H9 (cell line): ENCODE data around the gene PLXNA4. TPM values are rescaled to one million over a fixed set of nuclear protein-coding genes. Genes with fewer than 3 reads are reported as not detected.

Source experiments
- DNase-seq: peaks from one replicate; pipeline ENCODE4 v3.0.0-alpha.2; 2017
- H2AFZ ChIP-seq: one replicate; pipeline ENCODE4 v1.6.1; 2013; ENCODE audit warnings: mild to moderate bottlenecking, low read length, control low read depth, moderate library complexity
- H2AK5ac ChIP-seq: 2 replicates; pipeline ENCODE4 v1.6.1; 2013; ENCODE audit warnings: low read length, control low read depth, mixed read lengths; ENCODE audit not compliant: insufficient read length
- H2BK120ac ChIP-seq: one replicate; pipeline ENCODE4 v1.6.1; 2013; ENCODE audit warnings: low read depth, mild to moderate bottlenecking, low read length, control low read depth, inconsistent platforms; ENCODE audit not compliant: poor library complexity, severe bottlenecking
- H2BK12ac ChIP-seq: 2 replicates; pipeline ENCODE4 v1.6.1; 2013; ENCODE audit warnings: low read length, control low read depth, mixed read lengths, low read depth; ENCODE audit not compliant: insufficient read length
- H2BK15ac ChIP-seq: 2 replicates; pipeline ENCODE4 v1.6.1; 2013; ENCODE audit warnings: low read depth, low read length, control low read depth
- H2BK20ac ChIP-seq: one replicate; pipeline ENCODE4 v1.6.1; 2013; ENCODE audit warnings: low read depth, mild to moderate bottlenecking, low read length, control low read depth, inconsistent platforms; ENCODE audit not compliant: poor library complexity, severe bottlenecking
- H2BK5ac ChIP-seq: 2 replicates; pipeline ENCODE4 v1.6.1; 2013; ENCODE audit warnings: low read length, control low read depth, mixed read lengths; ENCODE audit not compliant: insufficient read length
- H3K14ac ChIP-seq: 2 replicates; pipeline ENCODE4 v1.6.1; 2013; ENCODE audit warnings: low read length, control low read depth; ENCODE audit not compliant: insufficient read depth
- H3K18ac ChIP-seq: 2 replicates; pipeline ENCODE4 v1.6.1; 2013; ENCODE audit warnings: low read depth, mild to moderate bottlenecking, mixed read lengths, low read length, control low read depth; ENCODE audit not compliant: insufficient read length
- H3K23ac ChIP-seq: 2 replicates; pipeline ENCODE4 v1.6.1; 2013; ENCODE audit warnings: low read length, control low read depth, mixed read lengths, low read depth; ENCODE audit not compliant: insufficient read length
- H3K23me2 ChIP-seq: 2 replicates; pipeline ENCODE4 v1.6.1; 2013; ENCODE audit warnings: low read depth, mild to moderate bottlenecking, mixed read lengths, low read length, control low read depth; ENCODE audit not compliant: insufficient read length, poor library complexity, severe bottlenecking
- H3K27ac ChIP-seq: 2 replicates; pipeline ENCODE4 v1.5.1; 2013; ENCODE audit warnings: low read length, control low read depth, mixed read lengths, low read depth; ENCODE audit not compliant: insufficient read length
- H3K27me3 ChIP-seq: 2 replicates; pipeline ENCODE4 v1.6.1; 2013; ENCODE audit warnings: low read length, control low read depth, inconsistent platforms; ENCODE audit not compliant: insufficient read depth
- H3K4ac ChIP-seq: 2 replicates; pipeline ENCODE4 v1.6.1; 2013; ENCODE audit warnings: low read depth, mild to moderate bottlenecking, control low read depth, inconsistent platforms, low read length, moderate library complexity
- H3K4me1 ChIP-seq: 2 replicates; pipeline ENCODE4 v1.6.1; 2013; ENCODE audit warnings: low read length, control low read depth, inconsistent platforms; ENCODE audit not compliant: insufficient read depth
- H3K4me2 ChIP-seq: 2 replicates; pipeline ENCODE4 v1.6.1; 2013; ENCODE audit warnings: low read length, control low read depth, mixed read lengths; ENCODE audit not compliant: insufficient read length, insufficient read depth
- H3K56ac ChIP-seq: 2 replicates; pipeline ENCODE4 v1.6.1; 2013; ENCODE audit warnings: low read depth, mild to moderate bottlenecking, mixed read lengths, low read length, control low read depth; ENCODE audit not compliant: insufficient read length
- H3K79me1 ChIP-seq: 2 replicates; pipeline ENCODE4 v1.6.1; 2013; ENCODE audit warnings: low read depth, mild to moderate bottlenecking, moderate library complexity, low read length, control low read depth, inconsistent platforms; ENCODE audit not compliant: insufficient read depth, poor library complexity, severe bottlenecking
- H3K79me2 ChIP-seq: 2 replicates; pipeline ENCODE4 v1.6.1; 2013; ENCODE audit warnings: low read length, control low read depth, inconsistent platforms; ENCODE audit not compliant: insufficient read depth
- H3K9ac ChIP-seq: 2 replicates; pipeline ENCODE4 v1.6.1; 2013; ENCODE audit warnings: low read length, control low read depth, mixed read lengths; ENCODE audit not compliant: insufficient read length; ENCODE audit errors: extremely low read depth
- H3K9me3 ChIP-seq: one replicate; pipeline ENCODE4 v1.6.1; 2013; ENCODE audit warnings: low read depth, low read length, inconsistent platforms; ENCODE audit not compliant: control insufficient read depth
- H3T11ph ChIP-seq: one replicate; pipeline ENCODE4 v1.6.1; 2013; ENCODE audit warnings: mild to moderate bottlenecking, low read length, control low read depth, inconsistent platforms
- H4K20me1 ChIP-seq: one replicate; pipeline ENCODE4 v1.6.1; 2013; ENCODE audit not compliant: control insufficient read depth, insufficient read length, insufficient read depth
- H4K5ac ChIP-seq: 2 replicates; pipeline ENCODE4 v1.6.1; 2013; ENCODE audit warnings: low read depth, mild to moderate bottlenecking, mixed read lengths, low read length, control low read depth; ENCODE audit not compliant: insufficient read length
- H4K8ac ChIP-seq: replicated peaks from 2 replicates; pipeline ENCODE4 v1.6.1; 2013; ENCODE audit warnings: low read length, control low read depth, mixed read lengths, low read depth; ENCODE audit not compliant: insufficient read length
- H4K91ac ChIP-seq: 2 replicates; pipeline ENCODE4 v1.6.1; 2013; ENCODE audit warnings: low read depth, mild to moderate bottlenecking, moderate library complexity, mixed read lengths, low read length, control low read depth; ENCODE audit not compliant: insufficient read length
- H3K27ac Mint-ChIP-seq, 3 experiments: 2 replicates in 2 of 3; 3 replicates in 1 of 3; pipeline ENCODE4 v1.8.0; 2020 to 2021; ENCODE audit warnings: mixed read lengths in 3 of 3, mild to moderate bottlenecking in 1 of 3, moderate library complexity in 1 of 3
- H3K27me3 Mint-ChIP-seq: 2 replicates; pipeline ENCODE4 v1.8.0; 2021; ENCODE audit warnings: low read depth, mild to moderate bottlenecking, moderate library complexity, mixed read lengths
- H3K36me3 Mint-ChIP-seq, 3 experiments: 2 replicates in 2 of 3; 3 replicates in 1 of 3; pipeline ENCODE4 v1.8.0; 2020 to 2021; ENCODE audit warnings: low read depth in 3 of 3, mixed read lengths in 3 of 3; ENCODE audit not compliant: insufficient read depth in 1 of 3
- H3K4me1 Mint-ChIP-seq, 2 experiments: 2 replicates each; pipeline ENCODE4 v1.8.0; 2020; ENCODE audit warnings: mixed read lengths in 2 of 2
- H3K4me3 Mint-ChIP-seq, 2 experiments: 2 replicates in 1 of 2; 3 replicates in 1 of 2; pipeline ENCODE4 v1.8.0; 2020 to 2021; ENCODE audit warnings: mild to moderate bottlenecking in 2 of 2, mixed read lengths in 2 of 2, moderate library complexity in 1 of 2
- H3K9me3 Mint-ChIP-seq, 2 experiments: 2 replicates in 1 of 2; 3 replicates in 1 of 2; pipeline ENCODE4 v1.8.0; 2020; ENCODE audit warnings: mild to moderate bottlenecking in 2 of 2, mixed read lengths in 2 of 2, moderate library complexity in 1 of 2
- WGBS: extraction: QIAGEN DNeasy Blood & Tissue Kit; methylation state at CpG from one replicate; pipeline ENCODE4 v1.1.7; 2013; ENCODE audit warnings: missing lambda C conversion rate, low lambda C conversion rate, mixed read lengths; ENCODE audit not compliant: insufficient read length; ENCODE audit errors: extremely low coverage; 5-methylcytosine and 5-hydroxymethylcytosine counted together
- total RNA-seq: library from RNA; stranded (reverse); gene quantifications from 2 replicates; pipeline ENCODE4 v1.2.1, GENCODE V29; 2021
- TF ChIP-seq, protein P1 (sequence below): fragments of 200-600 bp; sonication (generic); conservative IDR thresholded peaks from 3 replicates; pipeline ENCODE4 v1.8.0; 2021; ENCODE audit warnings: antibody characterized with exemption, mild to moderate bottlenecking

Gene PLXNA4
- total RNA-seq, 1 experiment from 2014 or later = 0.35 TPM

DNA sequence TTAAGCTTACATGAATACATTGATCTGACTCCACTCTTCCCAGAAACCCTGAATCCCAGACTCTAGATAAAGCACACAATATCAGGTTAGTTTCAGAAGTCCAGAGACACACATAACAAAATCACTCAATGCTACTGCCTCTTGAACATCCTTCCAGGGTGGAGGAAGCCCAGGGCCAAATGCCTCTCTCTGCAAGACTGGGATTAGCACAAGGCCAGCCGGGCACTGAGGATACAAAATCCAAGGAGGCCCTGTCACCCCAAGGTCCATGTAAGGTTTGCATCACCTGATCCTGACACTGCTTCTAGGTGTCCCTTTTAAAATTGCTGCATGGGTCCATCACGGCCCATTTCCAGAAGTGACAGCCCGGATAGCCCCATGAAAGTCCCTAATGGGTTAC lies 2.6 kb upstream of the PLXNA4 start:
- H3T11ph ChIP-seq = no peak overlapping the region
- H3K14ac ChIP-seq = no peak overlapping the region; the same call in 1 of the 2 replicates
- H4K5ac ChIP-seq = no peak overlapping the region
- H3K9ac ChIP-seq = no peak overlapping the region
- no peaks in the 10 kb centered on the region for H4K20me1 ChIP-seq
- no peaks in the 10 kb centered on the region for H3K79me2 ChIP-seq
- TF ChIP-seq, protein P1, sequence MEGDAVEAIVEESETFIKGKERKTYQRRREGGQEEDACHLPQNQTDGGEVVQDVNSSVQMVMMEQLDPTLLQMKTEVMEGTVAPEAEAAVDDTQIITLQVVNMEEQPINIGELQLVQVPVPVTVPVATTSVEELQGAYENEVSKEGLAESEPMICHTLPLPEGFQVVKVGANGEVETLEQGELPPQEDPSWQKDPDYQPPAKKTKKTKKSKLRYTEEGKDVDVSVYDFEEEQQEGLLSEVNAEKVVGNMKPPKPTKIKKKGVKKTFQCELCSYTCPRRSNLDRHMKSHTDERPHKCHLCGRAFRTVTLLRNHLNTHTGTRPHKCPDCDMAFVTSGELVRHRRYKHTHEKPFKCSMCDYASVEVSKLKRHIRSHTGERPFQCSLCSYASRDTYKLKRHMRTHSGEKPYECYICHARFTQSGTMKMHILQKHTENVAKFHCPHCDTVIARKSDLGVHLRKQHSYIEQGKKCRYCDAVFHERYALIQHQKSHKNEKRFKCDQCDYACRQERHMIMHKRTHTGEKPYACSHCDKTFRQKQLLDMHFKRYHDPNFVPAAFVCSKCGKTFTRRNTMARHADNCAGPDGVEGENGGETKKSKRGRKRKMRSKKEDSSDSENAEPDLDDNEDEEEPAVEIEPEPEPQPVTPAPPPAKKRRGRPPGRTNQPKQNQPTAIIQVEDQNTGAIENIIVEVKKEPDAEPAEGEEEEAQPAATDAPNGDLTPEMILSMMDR = no peak
- Mint-ChIP-seq H3K9me3 (no peaks in the 10 kb centered on the region; a peak in 2 of 5 replicates), H3K27me3 (peaks cover 85% of the 10 kb centered on the region), H3K4me1 (peaks cover 24 to 29% of the 10 kb centered on the region in 2 experiments), H3K27ac (no peak overlapping the region), H3K36me3 (no peaks in the 10 kb centered on the region; a peak in 1 of 7 replicates), H3K4me3 (no peak overlapping the region)
- no peak for DNase-seq
- no peak overlapping the region for H3K27ac ChIP-seq
- H2BK20ac ChIP-seq = no peak overlapping the region
- H3K56ac ChIP-seq = no peak overlapping the region
- peaks cover 2% of the 10 kb centered on the region for H3K4me1 ChIP-seq
- H3K18ac ChIP-seq = no peak overlapping the region
- peaks cover 46% of the 10 kb centered on the region for H3K27me3 ChIP-seq
- H3K23me2 ChIP-seq = peaks cover 14% of the 10 kb centered on the region
- no peak overlapping the region for H3K4ac ChIP-seq
- WGBS = no CpG with 5 or more reads among the region's 3 CpGs
- H4K91ac ChIP-seq = no peak overlapping the region
- no peak overlapping the region for H3K23ac ChIP-seq
- H2AFZ ChIP-seq = no peak overlapping the region
- H3K4me2 ChIP-seq = no peak overlapping the region
- H3K9me3 ChIP-seq = no peaks in the 10 kb centered on the region
- no peaks in the 10 kb centered on the region for H3K79me1 ChIP-seq
- H2BK15ac ChIP-seq = no peak overlapping the region
- no peak overlapping the region for H4K8ac ChIP-seq
- H2BK12ac ChIP-seq = no peak overlapping the region
- H2BK120ac ChIP-seq = no peak overlapping the region
- no peak overlapping the region for H2BK5ac ChIP-seq
- H2AK5ac ChIP-seq = no peak overlapping the region
